ENCODE results near the gene CMTM7. TPM values are rescaled to one million over a fixed set of nuclear protein-coding genes. Genes with fewer than 3 reads are reported as not detected.
A peak's percentile ranks its signal among the peaks of the same experiment; 100 is the strongest.

Gene CMTM7
- total and polyA plus RNA-seq, 2 of the 13 experiments (the other 11 are each of a cell fraction or from before 2014, with no cell fraction given) = 20.9 to 21.4 TPM

DNA sequence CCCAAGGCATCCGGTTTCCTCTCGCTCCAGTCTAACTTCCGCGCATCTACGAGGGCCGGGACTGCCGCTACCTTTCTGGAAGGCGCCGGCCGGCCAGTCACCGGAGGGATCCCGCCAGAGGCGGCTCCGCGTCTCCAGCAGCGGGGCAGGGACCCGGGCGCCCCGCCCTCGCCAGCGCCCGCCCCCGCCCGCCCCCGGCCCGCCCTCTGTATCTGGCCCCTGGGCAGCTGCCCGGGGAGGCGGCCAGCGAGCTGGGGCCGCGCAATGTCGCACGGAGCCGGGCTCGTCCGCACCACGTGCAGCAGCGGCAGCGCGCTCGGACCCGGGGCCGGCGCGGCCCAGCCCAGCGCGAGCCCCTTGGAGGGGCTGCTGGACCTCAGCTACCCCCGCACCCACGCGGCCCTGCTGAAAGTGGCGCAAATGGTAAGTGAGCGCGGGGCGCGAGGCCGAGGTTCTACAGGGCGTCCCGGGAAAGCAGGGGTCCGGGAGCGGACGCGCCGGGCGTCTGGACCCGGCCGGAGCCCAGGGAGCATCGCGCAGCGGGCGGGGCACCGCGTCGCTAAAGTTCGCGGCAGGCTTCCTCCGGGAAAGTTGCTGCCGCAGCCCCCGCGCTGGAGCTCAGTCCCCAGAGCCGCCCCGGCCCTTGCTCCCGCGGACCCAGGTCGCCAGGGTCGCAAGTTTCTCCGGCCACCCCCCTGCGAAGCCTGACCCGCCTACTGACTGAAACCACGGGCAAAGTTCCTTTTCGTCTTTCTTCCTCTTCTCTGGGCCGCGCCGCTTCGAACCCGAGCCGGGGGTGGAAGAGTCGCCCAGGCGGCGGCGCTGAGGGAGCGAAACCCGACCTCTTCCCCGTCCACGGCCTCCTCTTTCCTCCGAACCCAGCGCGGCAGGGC lies at the start of gene CMTM7 (continued):
- TF ChIP-seq, protein P1, sequence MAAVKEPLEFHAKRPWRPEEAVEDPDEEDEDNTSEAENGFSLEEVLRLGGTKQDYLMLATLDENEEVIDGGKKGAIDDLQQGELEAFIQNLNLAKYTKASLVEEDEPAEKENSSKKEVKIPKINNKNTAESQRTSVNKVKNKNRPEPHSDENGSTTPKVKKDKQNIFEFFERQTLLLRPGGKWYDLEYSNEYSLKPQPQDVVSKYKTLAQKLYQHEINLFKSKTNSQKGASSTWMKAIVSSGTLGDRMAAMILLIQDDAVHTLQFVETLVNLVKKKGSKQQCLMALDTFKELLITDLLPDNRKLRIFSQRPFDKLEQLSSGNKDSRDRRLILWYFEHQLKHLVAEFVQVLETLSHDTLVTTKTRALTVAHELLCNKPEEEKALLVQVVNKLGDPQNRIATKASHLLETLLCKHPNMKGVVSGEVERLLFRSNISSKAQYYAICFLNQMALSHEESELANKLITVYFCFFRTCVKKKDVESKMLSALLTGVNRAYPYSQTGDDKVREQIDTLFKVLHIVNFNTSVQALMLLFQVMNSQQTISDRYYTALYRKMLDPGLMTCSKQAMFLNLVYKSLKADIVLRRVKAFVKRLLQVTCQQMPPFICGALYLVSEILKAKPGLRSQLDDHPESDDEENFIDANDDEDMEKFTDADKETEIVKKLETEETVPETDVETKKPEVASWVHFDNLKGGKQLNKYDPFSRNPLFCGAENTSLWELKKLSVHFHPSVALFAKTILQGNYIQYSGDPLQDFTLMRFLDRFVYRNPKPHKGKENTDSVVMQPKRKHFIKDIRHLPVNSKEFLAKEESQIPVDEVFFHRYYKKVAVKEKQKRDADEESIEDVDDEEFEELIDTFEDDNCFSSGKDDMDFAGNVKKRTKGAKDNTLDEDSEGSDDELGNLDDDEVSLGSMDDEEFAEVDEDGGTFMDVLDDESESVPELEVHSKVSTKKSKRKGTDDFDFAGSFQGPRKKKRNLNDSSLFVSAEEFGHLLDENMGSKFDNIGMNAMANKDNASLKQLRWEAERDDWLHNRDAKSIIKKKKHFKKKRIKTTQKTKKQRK (IDR thresholded peaks at IDR 0.05; ENCODE audit: low read length) = no peak
- TF ChIP-seq ZNF333 (CRISPR knock-in tag; IDR thresholded peaks at IDR 0.05; ENCODE audit: borderline replicate concordance) = 0 out of 2 replicates have a peak, but pooled peaks have one; percentile 43
- peak; percentile 79 for TF ChIP-seq ZNF547 (CRISPR knock-in tag; IDR thresholded peaks at IDR 0.05)
- TF ChIP-seq, protein P2, sequence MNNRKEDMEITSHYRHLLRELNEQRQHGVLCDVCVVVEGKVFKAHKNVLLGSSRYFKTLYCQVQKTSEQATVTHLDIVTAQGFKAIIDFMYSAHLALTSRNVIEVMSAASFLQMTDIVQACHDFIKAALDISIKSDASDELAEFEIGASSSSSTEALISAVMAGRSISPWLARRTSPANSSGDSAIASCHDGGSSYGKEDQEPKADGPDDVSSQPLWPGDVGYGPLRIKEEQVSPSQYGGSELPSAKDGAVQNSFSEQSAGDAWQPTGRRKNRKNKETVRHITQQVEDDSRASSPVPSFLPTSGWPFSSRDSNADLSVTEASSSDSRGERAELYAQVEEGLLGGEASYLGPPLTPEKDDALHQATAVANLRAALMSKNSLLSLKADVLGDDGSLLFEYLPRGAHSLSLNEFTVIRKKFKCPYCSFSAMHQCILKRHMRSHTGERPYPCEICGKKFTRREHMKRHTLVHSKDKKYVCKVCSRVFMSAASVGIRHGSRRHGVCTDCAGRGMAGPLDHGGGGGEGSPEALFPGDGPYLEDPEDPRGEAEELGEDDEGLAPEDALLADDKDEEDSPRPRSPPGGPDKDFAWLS (CRISPR knock-in tag; IDR thresholded peaks at IDR 0.05; ENCODE audit: borderline replicate concordance) = no peak
- TF ChIP-seq, protein P3, sequence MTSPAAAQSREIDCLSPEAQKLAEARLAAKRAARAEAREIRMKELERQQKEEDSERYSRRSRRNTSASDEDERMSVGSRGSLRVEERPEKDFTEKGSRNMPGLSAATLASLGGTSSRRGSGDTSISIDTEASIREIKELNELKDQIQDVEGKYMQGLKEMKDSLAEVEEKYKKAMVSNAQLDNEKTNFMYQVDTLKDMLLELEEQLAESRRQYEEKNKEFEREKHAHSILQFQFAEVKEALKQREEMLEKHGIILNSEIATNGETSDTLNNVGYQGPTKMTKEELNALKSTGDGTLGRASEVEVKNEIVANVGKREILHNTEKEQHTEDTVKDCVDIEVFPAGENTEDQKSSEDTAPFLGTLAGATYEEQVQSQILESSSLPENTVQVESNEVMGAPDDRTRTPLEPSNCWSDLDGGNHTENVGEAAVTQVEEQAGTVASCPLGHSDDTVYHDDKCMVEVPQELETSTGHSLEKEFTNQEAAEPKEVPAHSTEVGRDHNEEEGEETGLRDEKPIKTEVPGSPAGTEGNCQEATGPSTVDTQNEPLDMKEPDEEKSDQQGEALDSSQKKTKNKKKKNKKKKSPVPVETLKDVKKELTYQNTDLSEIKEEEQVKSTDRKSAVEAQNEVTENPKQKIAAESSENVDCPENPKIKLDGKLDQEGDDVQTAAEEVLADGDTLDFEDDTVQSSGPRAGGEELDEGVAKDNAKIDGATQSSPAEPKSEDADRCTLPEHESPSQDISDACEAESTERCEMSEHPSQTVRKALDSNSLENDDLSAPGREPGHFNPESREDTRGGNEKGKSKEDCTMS (CRISPR knock-in tag; conservative IDR thresholded peaks at IDR 0.05) = no peak
- no peak for TF ChIP-seq ZSCAN29 (CRISPR knock-in tag; conservative IDR thresholded peaks at IDR 0.05)
- TF ChIP-seq JARID2 (CRISPR knock-in tag; IDR thresholded peaks at IDR 0.05; ENCODE audit: insufficient replicate concordance) = no peak
- TF ChIP-seq, protein P4, sequence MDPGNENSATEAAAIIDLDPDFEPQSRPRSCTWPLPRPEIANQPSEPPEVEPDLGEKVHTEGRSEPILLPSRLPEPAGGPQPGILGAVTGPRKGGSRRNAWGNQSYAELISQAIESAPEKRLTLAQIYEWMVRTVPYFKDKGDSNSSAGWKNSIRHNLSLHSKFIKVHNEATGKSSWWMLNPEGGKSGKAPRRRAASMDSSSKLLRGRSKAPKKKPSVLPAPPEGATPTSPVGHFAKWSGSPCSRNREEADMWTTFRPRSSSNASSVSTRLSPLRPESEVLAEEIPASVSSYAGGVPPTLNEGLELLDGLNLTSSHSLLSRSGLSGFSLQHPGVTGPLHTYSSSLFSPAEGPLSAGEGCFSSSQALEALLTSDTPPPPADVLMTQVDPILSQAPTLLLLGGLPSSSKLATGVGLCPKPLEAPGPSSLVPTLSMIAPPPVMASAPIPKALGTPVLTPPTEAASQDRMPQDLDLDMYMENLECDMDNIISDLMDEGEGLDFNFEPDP (CRISPR knock-in tag; conservative IDR thresholded peaks at IDR 0.05) = 0 out of 2 replicates have a peak, but pooled peaks have one; percentile 47
- TF ChIP-seq GPN1 (CRISPR knock-in tag; IDR thresholded peaks at IDR 0.05; ENCODE audit: borderline replicate concordance) = no peak
- TF ChIP-seq ZNF670 (CRISPR knock-in tag; IDR thresholded peaks at IDR 0.05; ENCODE audit: borderline replicate concordance) = no peak
- no peak for TF ChIP-seq CAMTA2 (CRISPR knock-in tag; IDR thresholded peaks at IDR 0.05; ENCODE audit: borderline replicate concordance)
- TF ChIP-seq SALL2 (CRISPR knock-in tag; IDR thresholded peaks at IDR 0.05) = 0 out of 2 replicates have a peak, but pooled peaks have one; percentile 41
- TF ChIP-seq ATM (IDR thresholded peaks at IDR 0.05; ENCODE audit: borderline replicate concordance) = no peak
- no peak for TF ChIP-seq ZNF296 (CRISPR knock-in tag; conservative IDR thresholded peaks at IDR 0.05)
- TF ChIP-seq SRY (CRISPR knock-in tag; IDR thresholded peaks at IDR 0.05) = peak; percentile 63; the same call in 1 of the 2 replicates
- TF ChIP-seq DPF2 (CRISPR knock-in tag; IDR thresholded peaks at IDR 0.05; ENCODE audit: borderline replicate concordance, low read depth) = no peak
- TF ChIP-seq, protein P5, sequence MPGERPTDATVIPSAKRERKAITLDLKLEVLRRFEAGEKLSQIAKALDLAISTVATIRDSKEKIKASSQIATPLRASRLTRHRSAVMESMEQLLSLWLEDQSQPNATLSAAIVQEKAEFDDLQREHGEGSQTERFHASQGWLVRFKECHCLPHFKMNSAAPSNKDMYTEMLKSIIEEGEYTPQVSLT (CRISPR knock-in tag; IDR thresholded peaks at IDR 0.05; ENCODE audit: borderline replicate concordance, low read depth) = no peak
- TF ChIP-seq ZNF678 (CRISPR knock-in tag; IDR thresholded peaks at IDR 0.05) = no peak
